MM.1S (cell line): Measurements from ENCODE around the gene CIB2.

Source experiments
- DNase-seq: peaks from one replicate; pipeline ENCODE4 v3.0.0-alpha.2; 2015
- H2AFZ ChIP-seq: fragments of 300-600 bp; sonication (generic); 2 replicates; pipeline ENCODE4 v1.6.0; 2016; ENCODE audit warnings: antibody characterized with exemption, low read length
- H3F3A ChIP-seq: fragments of 300-600 bp; sonication (generic); 2 replicates; pipeline ENCODE4 v1.6.1; 2016; ENCODE audit warnings: mild to moderate bottlenecking, antibody characterized with exemption, low read length, moderate library complexity, mixed read lengths; ENCODE audit not compliant: insufficient read depth
- H3K27ac ChIP-seq: fragments of 300-600 bp; sonication (generic); 2 replicates; pipeline ENCODE4 v1.5.1; 2016; ENCODE audit warnings: mild to moderate bottlenecking, low read length
- H3K27me3 ChIP-seq: fragments of 300-600 bp; sonication (generic); replicated peaks from 2 replicates; pipeline ENCODE4 v1.6.0; 2016; ENCODE audit warnings: low read length; ENCODE audit not compliant: insufficient read depth
- H3K36me3 ChIP-seq: fragments of 300-600 bp; sonication (generic); replicated peaks from 2 replicates; pipeline ENCODE4 v1.6.1; 2016; ENCODE audit warnings: mild to moderate bottlenecking, low read length, mixed read lengths; ENCODE audit not compliant: insufficient read depth
- H3K4me1 ChIP-seq: fragments of 300-600 bp; sonication (generic); 2 replicates; pipeline ENCODE4 v1.6.1; 2016; ENCODE audit warnings: low read length, mixed read lengths
- H3K4me2 ChIP-seq: fragments of 300-600 bp; sonication (generic); 2 replicates; pipeline ENCODE4 v1.6.0; 2016; ENCODE audit warnings: low read depth, low read length
- H3K4me3 ChIP-seq: fragments of 300-600 bp; sonication (generic); 2 replicates; pipeline ENCODE4 v1.5.1; 2016; ENCODE audit warnings: low read length, mixed read lengths
- H3K79me2 ChIP-seq: fragments of 300-600 bp; sonication (generic); 2 replicates; pipeline ENCODE4 v1.6.1; 2016; ENCODE audit warnings: mixed run types, low read length, mixed read lengths
- H3K9ac ChIP-seq: fragments of 300-600 bp; sonication (generic); 2 replicates; pipeline ENCODE4 v1.6.1; 2016; ENCODE audit warnings: low read length, mixed read lengths
- H3K9me2 ChIP-seq: fragments of 300-600 bp; sonication (generic); replicated peaks from 2 replicates; pipeline ENCODE4 v1.6.1; 2016; ENCODE audit warnings: mild to moderate bottlenecking, low read length, mixed read lengths; ENCODE audit not compliant: insufficient read depth
- H3K9me3 ChIP-seq: fragments of 300-600 bp; sonication (generic); replicated peaks from 2 replicates; pipeline ENCODE4 v1.6.1; 2016; ENCODE audit warnings: mild to moderate bottlenecking, low read length, mixed read lengths; ENCODE audit not compliant: insufficient read depth
- H4K20me1 ChIP-seq: fragments of 300-600 bp; sonication (generic); 2 replicates; pipeline ENCODE4 v1.6.1; 2016; ENCODE audit warnings: mild to moderate bottlenecking, low read length, moderate library complexity, mixed read lengths; ENCODE audit not compliant: insufficient read depth
- EZH2 ChIP-seq: fragments of 300-600 bp; sonication (generic); optimal IDR thresholded peaks from 2 replicates; pipeline ENCODE3; 2017; ENCODE audit warnings: low read depth, mild to moderate bottlenecking, antibody characterized with exemption, low read length, mixed read lengths
- EZH2phosphoT487 ChIP-seq: fragments of 300-600 bp; sonication (generic); IDR thresholded peaks from 2 replicates; pipeline ENCODE4 v1.6.1; 2018; ENCODE audit warnings: antibody characterized with exemption, low read length
- TF ChIP-seq, protein P1 (sequence below): fragments of 300-600 bp; sonication (generic); IDR thresholded peaks from 2 replicates; pipeline ENCODE4 v1.5.1; 2016; ENCODE audit warnings: antibody characterized with exemption, low read length, mixed read lengths

The CIB2 gene

DNA sequence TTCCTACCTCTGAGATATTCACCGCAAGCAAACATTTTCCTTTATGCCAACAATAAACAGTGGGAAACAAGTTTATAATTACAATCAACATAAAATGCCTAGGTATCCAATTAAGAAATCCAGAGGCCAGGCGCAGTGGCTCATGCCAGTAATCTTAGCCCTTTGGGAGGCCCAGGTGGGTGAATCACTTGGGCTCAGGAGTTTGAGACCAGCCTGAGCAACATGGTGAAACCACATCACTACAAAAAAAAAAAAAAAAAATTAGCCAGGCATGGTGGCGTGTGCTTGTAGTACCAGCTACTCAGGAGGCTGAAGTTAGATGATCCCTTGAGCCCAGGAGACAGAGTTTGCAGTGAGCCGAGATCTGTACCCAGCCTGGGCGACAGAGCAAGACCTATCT is 71.0 kb downstream of the CIB2 start:
- peaks cover 82% of the 10 kb centered on the region for H3K79me2 ChIP-seq
- H3K4me3 ChIP-seq = no peak overlapping the region
- H3K9me2 ChIP-seq = no peaks in the 10 kb centered on the region
- H3K9me3 ChIP-seq = no peaks in the 10 kb centered on the region
- no peak overlapping the region for H2AFZ ChIP-seq
- H3K4me1 ChIP-seq = peaks cover 57% of the 10 kb centered on the region
- no peaks in the 10 kb centered on the region for H4K20me1 ChIP-seq
- TF ChIP-seq EZH2phosphoT487 (no peak), EZH2 (no peak)
- TF ChIP-seq, protein P1, sequence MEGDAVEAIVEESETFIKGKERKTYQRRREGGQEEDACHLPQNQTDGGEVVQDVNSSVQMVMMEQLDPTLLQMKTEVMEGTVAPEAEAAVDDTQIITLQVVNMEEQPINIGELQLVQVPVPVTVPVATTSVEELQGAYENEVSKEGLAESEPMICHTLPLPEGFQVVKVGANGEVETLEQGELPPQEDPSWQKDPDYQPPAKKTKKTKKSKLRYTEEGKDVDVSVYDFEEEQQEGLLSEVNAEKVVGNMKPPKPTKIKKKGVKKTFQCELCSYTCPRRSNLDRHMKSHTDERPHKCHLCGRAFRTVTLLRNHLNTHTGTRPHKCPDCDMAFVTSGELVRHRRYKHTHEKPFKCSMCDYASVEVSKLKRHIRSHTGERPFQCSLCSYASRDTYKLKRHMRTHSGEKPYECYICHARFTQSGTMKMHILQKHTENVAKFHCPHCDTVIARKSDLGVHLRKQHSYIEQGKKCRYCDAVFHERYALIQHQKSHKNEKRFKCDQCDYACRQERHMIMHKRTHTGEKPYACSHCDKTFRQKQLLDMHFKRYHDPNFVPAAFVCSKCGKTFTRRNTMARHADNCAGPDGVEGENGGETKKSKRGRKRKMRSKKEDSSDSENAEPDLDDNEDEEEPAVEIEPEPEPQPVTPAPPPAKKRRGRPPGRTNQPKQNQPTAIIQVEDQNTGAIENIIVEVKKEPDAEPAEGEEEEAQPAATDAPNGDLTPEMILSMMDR = no peak
- no peak overlapping the region for H3K9ac ChIP-seq
- DNase-seq = no peak
- H3K27me3 ChIP-seq = no peaks in the 10 kb centered on the region
- H3K27ac ChIP-seq = no peak overlapping the region
- H3K4me2 ChIP-seq = no peak overlapping the region
- H3K36me3 ChIP-seq = no peaks in the 10 kb centered on the region
- peaks cover 41% of the 10 kb centered on the region for H3F3A ChIP-seq

DNA sequence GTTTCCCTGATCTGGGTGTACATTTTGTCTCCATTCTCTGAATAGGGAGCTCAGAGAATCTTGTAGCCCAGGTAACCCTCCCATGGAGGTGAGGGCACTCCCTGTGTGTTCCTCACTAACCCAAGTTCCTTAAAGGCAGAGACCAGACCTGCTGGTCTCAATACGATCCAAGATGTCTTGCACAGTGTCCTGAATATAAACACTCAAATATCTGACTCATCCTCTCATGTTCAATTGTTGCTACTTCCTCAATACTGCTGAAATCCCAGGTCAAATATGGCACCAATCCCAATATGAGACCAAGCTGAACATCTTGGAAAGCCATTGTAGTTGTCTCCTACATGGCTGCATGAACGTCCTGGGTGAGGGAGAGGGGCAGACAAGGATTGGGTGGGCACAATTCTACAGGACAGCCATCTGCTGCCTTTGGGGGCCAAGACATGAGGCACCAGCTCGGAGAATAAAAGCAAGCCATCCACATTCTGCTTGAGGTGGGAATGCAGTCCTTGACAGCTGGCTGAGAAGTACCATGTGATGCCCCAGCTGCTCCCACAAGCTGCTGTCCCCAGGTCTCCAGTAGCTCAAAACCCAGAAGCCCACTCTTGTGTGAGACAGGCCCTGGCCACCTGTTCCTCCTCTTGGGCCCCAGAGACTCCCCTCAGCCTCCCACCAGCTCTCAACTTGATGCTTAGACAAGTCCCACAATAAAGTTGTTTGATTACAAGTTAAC is 72.0 kb downstream of the CIB2 start:
- no peaks in the 10 kb centered on the region for H3K9me3 ChIP-seq
- no peak overlapping the region for H3K9ac ChIP-seq
- peaks cover 82% of the 10 kb centered on the region for H3K79me2 ChIP-seq
- H3K36me3 ChIP-seq = no peaks in the 10 kb centered on the region
- H2AFZ ChIP-seq = no peak overlapping the region
- no peak overlapping the region for H3K4me3 ChIP-seq
- no peaks in the 10 kb centered on the region for H3K27me3 ChIP-seq
- no peak for DNase-seq
- H3K9me2 ChIP-seq = no peaks in the 10 kb centered on the region
- H3K27ac ChIP-seq = no peak overlapping the region
- no peak overlapping the region for H3K4me2 ChIP-seq
- no peaks in the 10 kb centered on the region for H4K20me1 ChIP-seq
- peaks cover 33% of the 10 kb centered on the region for H3F3A ChIP-seq
- H3K4me1 ChIP-seq = peaks cover 48% of the 10 kb centered on the region
- TF ChIP-seq, protein P1 = no peak
- TF ChIP-seq EZH2phosphoT487 = no peak

DNA sequence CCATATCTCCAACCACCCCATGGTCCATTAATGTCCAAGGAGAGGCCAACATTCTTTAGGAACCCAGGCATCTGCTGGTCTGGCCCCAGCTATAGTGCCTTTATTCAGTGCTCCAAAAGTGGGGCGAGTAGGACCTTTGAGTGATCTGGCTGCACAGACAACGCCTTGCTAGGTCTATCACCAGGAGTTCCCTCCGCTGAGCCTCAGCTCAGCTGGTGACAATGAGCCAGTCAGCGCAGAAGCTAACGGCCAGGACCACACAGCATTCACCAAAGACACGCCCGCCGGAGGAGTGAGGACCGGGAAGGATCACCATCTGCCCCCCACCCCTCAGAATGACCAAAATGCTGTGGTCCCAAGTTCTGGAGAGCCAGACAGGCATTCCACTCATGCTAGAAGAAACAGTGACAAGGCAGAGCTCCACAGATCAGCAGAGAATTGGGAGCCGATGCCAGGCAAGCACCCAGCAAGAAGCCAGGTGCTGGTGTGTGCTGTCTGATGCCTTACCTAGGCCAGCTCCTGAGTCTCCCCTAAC is 72.8 kb downstream of the CIB2 start:
- H3K27me3 ChIP-seq = no peaks in the 10 kb centered on the region
- DNase-seq = no peak
- H4K20me1 ChIP-seq = no peaks in the 10 kb centered on the region
- H3K4me3 ChIP-seq = no peak overlapping the region
- no peaks in the 10 kb centered on the region for H3K9me2 ChIP-seq
- H3K36me3 ChIP-seq = 0 out of 2 replicates have a peak, but pooled peaks cover 3% of the 10 kb centered on the region
- H3K79me2 ChIP-seq = peaks cover 80% of the 10 kb centered on the region
- no peaks in the 10 kb centered on the region for H3K9me3 ChIP-seq
- H2AFZ ChIP-seq = no peak overlapping the region
- peaks cover 33% of the 10 kb centered on the region for H3F3A ChIP-seq
- no peak overlapping the region for H3K27ac ChIP-seq
- TF ChIP-seq, protein P1 = no peak
- TF ChIP-seq EZH2phosphoT487 = no peak
- TF ChIP-seq EZH2 = no peak
- H3K4me1 ChIP-seq = peaks cover 44% of the 10 kb centered on the region
- no peak overlapping the region for H3K9ac ChIP-seq
- H3K4me2 ChIP-seq = no peak overlapping the region
